Tibial nerve (tissue), 4 donors: ENCODE results near the gene CAMK1D. TPM values are rescaled to one million over a fixed set of nuclear protein-coding genes. Genes with fewer than 3 reads are reported as not detected.

Experiments
- DNase-seq, 2 donors: peaks; one replicate each; pipeline ENCODE4 v3.0.0-alpha.2; 2019; ENCODE audit warnings: low spot score in 2 of 2
- H3K27ac ChIP-seq, 4 donors: fragments of 200-600 bp; sonication (generic) in 3 of 4; one replicate each; pipeline ENCODE4 v1.5.1; 2017 to 2019; ENCODE audit warnings: mild to moderate bottlenecking in 1 of 4
- H3K27me3 ChIP-seq, 2 donors: fragments of 200-600 bp; sonication (generic) in 1 of 2; one replicate each; pipeline versions ENCODE4 v1.5.1 to v1.6.0; 2017 to 2019
- H3K36me3 ChIP-seq, 3 donors: fragments of 200-600 bp; sonication (generic); one replicate each; pipeline ENCODE4 v1.5.1; 2018 to 2019
- H3K4me1 ChIP-seq, 4 donors: fragments of 200-600 bp; sonication (generic) in 3 of 4; one replicate each; pipeline ENCODE4 v1.5.1; 2017 to 2019
- H3K4me3 ChIP-seq, 4 donors: fragments of 200-600 bp; sonication (generic) in 3 of 4; one replicate each; pipeline ENCODE4 v1.5.1; 2017 to 2019; ENCODE audit warnings: mild to moderate bottlenecking in 1 of 4, moderate library complexity in 1 of 4
- H3K9me3 ChIP-seq, 4 donors: fragments of 200-600 bp; sonication (generic) in 3 of 4; one replicate each; pipeline ENCODE4 v1.5.1; 2017 to 2019
- CTCF ChIP-seq, 5 experiments: fragments of 200-600 bp in 3 of 5; fragments of 450-650 bp in 2 of 5; sonication (generic) in 3 of 5; IDR thresholded peaks; one replicate each; pipeline ENCODE4 v1.5.1; 2016 to 2019; ENCODE audit warnings: antibody characterized with exemption in 5 of 5, mild to moderate bottlenecking in 3 of 5, moderate library complexity in 2 of 5
- EP300 ChIP-seq, 2 donors: sonication (generic); formaldehyde crosslinking; IDR thresholded peaks; one replicate each; pipeline ENCODE4 v1.6.1; 2017; ENCODE audit warnings: antibody characterized with exemption in 2 of 2, mild to moderate bottlenecking in 1 of 2
- POLR2A ChIP-seq, 2 donors: fragments of 450-650 bp; IDR thresholded peaks; one replicate each; pipeline ENCODE4 v1.6.1; 2017; ENCODE audit warnings: antibody characterized with exemption in 2 of 2, mild to moderate bottlenecking in 2 of 2, moderate library complexity in 2 of 2
- WGBS, 2 donors: methylation state at CpG; one replicate each; pipeline ENCODE4 v1.1.5; 2018; 5-methylcytosine and 5-hydroxymethylcytosine counted together
- total RNA-seq, 4 donors: library from RNA; depleted of rRNA; stranded (reverse); fragments of >200 nt; gene quantifications; one replicate each; pipeline ENCODE4 v1.1.0, GENCODE V29; 2016

CAMK1D gene
- total RNA-seq, 4 donors from 2014 or later = 6.9 to 20.5 (median 17.2) TPM

DNA sequence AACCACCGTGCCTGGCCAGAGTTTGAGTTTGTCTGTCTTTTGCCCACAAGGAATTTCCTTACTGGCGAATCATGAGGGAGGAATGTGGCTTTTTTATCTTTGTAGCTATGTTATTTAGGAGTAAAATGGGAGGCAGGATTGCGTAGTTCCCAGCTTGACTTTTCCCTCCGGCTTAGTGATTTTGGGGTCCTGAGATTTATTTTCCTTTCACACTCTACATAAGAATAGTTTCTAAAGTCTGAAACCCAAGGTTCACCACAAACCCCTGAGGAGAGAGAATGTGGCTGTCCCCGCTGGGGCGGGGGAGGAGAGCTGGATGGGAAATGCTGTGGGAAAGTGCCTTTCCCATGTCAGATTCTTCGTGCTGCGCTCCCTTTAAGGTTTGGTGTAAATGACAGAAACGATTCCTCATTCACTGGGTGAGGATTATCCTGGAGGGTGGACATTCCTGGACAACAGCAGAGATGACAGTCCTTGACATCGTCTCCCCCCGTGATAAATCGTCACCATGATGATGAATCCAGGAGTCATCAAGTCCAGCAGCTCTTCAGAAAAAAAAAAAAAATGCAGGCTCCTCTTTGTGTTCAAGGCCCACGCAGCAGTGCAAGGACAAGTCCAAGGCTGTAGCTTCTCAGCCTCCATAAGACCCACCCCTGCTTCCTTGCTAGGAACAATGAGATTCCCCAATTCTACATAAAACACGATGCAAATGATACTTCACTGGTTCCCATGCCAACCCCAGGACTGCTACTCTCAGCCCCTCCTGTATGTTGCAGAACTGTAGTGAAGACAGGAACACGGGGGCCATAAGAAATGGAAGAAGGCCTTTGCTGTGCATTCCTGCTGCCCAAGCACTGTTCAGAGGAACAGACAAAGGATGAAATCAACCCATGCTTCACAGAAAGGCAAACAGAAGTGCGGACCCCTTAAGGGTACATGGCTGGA lies 419.1 kb downstream of the CAMK1D start:
- TF ChIP-seq CTCF (IDR thresholded peaks at IDR 0.05) = no peak
- no peak for TF ChIP-seq POLR2A (IDR thresholded peaks at IDR 0.05)
- no peak for TF ChIP-seq EP300 (IDR thresholded peaks at IDR 0.05)
- Histone ChIP-seq H3K27ac (no peak overlapping the region), H3K4me3 (no peak overlapping the region), H3K4me1 (peaks cover 0 to 5% (median 0%) of the 10 kb centered on the region in 4 donors), H3K36me3 (peaks cover 0 to 22% (median 0%) of the 10 kb centered on the region in 3 donors), H3K9me3 (no peaks in the 10 kb centered on the region), H3K27me3 (no peaks in the 10 kb centered on the region)
- 58 to 69% methylated on average over 16 of the region's 16 CpGs for WGBS, 2 donors
- DNase-seq = no peak

DNA sequence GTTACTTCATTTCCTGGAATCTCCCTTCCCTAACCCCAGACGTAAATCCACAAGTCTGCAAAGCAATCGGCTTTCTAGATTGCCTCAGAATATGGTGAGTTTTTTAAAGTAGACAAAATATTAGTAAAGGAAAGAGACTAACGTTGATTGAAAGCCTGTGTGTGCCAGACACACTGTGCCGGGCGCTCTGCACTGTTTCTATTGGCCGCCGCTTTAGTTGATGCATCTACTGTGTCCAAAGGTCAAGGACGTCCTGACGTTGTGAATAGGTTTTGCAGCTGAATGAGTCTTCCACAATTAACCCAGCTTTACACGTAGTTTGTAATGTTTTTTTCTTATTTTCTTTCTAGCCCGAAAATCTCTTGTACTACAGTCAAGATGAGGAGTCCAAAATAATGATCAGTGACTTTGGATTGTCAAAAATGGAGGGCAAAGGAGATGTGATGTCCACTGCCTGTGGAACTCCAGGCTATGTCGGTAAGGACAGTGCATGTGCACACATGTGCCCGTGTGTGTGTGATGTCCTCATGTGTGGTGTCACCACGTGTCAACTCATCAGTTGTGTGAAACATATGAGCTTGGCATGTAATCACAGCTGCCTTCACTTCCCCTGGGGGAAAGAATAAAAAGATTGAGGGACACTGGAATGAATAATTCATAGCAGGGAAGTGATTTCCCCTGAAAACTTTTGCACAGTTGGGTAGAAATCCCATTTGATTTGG lies 420.1 kb downstream of the CAMK1D start:
- H3K36me3 ChIP-seq = peaks cover 0 to 21% (median 0%) of the 10 kb centered on the region in 3 donors
- no peak overlapping the region for H3K27ac ChIP-seq
- no peaks in the 10 kb centered on the region for H3K27me3 ChIP-seq
- 68 to 70% methylated on average over 14 of the region's 14 CpGs for WGBS, 2 donors
- peaks cover 0 to 5% (median 0%) of the 10 kb centered on the region in 4 donors for H3K4me1 ChIP-seq
- H3K9me3 ChIP-seq = no peaks in the 10 kb centered on the region
- TF ChIP-seq POLR2A (IDR thresholded peaks at IDR 0.05) (no peak), EP300 (IDR thresholded peaks at IDR 0.05) (no peak)
- H3K4me3 ChIP-seq = no peak overlapping the region
- DNase-seq = no peak

GRCh38 chr10:12771981-12772760 lies 422.8 kb downstream of the CAMK1D start:
- no peaks in the 10 kb centered on the region for H3K9me3 ChIP-seq
- no peaks in the 10 kb centered on the region for H3K27me3 ChIP-seq
- peaks cover 0 to 21% (median 0%) of the 10 kb centered on the region in 3 donors for H3K36me3 ChIP-seq
- H3K4me1 ChIP-seq = peaks cover 0 to 5% (median 0%) of the 10 kb centered on the region in 4 donors
- TF ChIP-seq POLR2A (IDR thresholded peaks at IDR 0.05) = no peak
- TF ChIP-seq EP300 (IDR thresholded peaks at IDR 0.05) = no peak
- TF ChIP-seq CTCF (IDR thresholded peaks at IDR 0.05) = no peak
- H3K27ac ChIP-seq = no peak overlapping the region
- no peak overlapping the region for H3K4me3 ChIP-seq
- no peak for DNase-seq
- 91 to 95% methylated on average over 19 of the region's 19 CpGs for WGBS, 2 donors

GRCh38 chr10:12772797-12773587 lies 423.6 kb downstream of the CAMK1D start:
- H3K27ac ChIP-seq = no peak overlapping the region
- TF ChIP-seq CTCF (IDR thresholded peaks at IDR 0.05) (no peak), EP300 (IDR thresholded peaks at IDR 0.05) (no peak), POLR2A (IDR thresholded peaks at IDR 0.05) (no peak)
- peaks cover 0 to 21% (median 0%) of the 10 kb centered on the region in 3 donors for H3K36me3 ChIP-seq
- no peak for DNase-seq
- 85 to 92% methylated on average over 8 of the region's 8 CpGs for WGBS, 2 donors
- H3K9me3 ChIP-seq = no peaks in the 10 kb centered on the region
- peaks cover 0 to 5% (median 0%) of the 10 kb centered on the region in 4 donors for H3K4me1 ChIP-seq
- H3K27me3 ChIP-seq = no peaks in the 10 kb centered on the region
- H3K4me3 ChIP-seq = no peak overlapping the region
